ENCODE data around the gene BBS12. TPM values are rescaled to one million over a fixed set of nuclear protein-coding genes. Genes with fewer than 3 reads are reported as not detected.

Gene BBS12
- total RNA-seq, 4 donors from 2014 or later, result 3.6 to 9.9 (median 6.2) TPM

GRCh38 chr4:122701965-122702364 is 30.5 kb upstream of the BBS12 start:
- no peaks in the 10 kb centered on the region for H3K36me3 ChIP-seq
- peaks cover 0 to 6% of the 10 kb centered on the region in 2 donors for H3K4me1 ChIP-seq
- no peak overlapping the region for H3K27ac ChIP-seq
- H3K4me3 ChIP-seq, result no peak overlapping the region
- H3K9me3 ChIP-seq, result no peaks in the 10 kb centered on the region
- intact Hi-C loops (cut with DNase I; ENCODE audit: low total_unique reads), result no loop called here
- no peak for DNase-seq
- no peak for TF ChIP-seq POLR2A (IDR thresholded peaks at IDR 0.05)
- TF ChIP-seq CTCF (IDR thresholded peaks at IDR 0.05), result no peak
- H3K27me3 ChIP-seq, result no peaks in the 10 kb centered on the region

GRCh38 chr4:122702939-122703338 is 29.6 kb upstream of the BBS12 start:
- no peaks in the 10 kb centered on the region for H3K27me3 ChIP-seq
- intact Hi-C loops (cut with DNase I; ENCODE audit: low total_unique reads), result no loop called here
- no peaks in the 10 kb centered on the region for H3K9me3 ChIP-seq
- H3K27ac ChIP-seq, result no peak overlapping the region
- DNase-seq, result no peak
- no peak overlapping the region for H3K4me3 ChIP-seq
- TF ChIP-seq POLR2A (IDR thresholded peaks at IDR 0.05) (no peak), CTCF (IDR thresholded peaks at IDR 0.05) (no peak)
- peaks cover 0 to 6% of the 10 kb centered on the region in 2 donors for H3K4me1 ChIP-seq
- no peaks in the 10 kb centered on the region for H3K36me3 ChIP-seq

GRCh38 chr4:122703868-122704267 is 28.6 kb upstream of the BBS12 start:
- no peak for DNase-seq
- no peak overlapping the region for H3K27ac ChIP-seq
- H3K4me3 ChIP-seq, result no peak overlapping the region
- intact Hi-C loops (cut with DNase I; ENCODE audit: low total_unique reads), result no loop called here
- H3K9me3 ChIP-seq, result no peaks in the 10 kb centered on the region
- no peaks in the 10 kb centered on the region for H3K36me3 ChIP-seq
- TF ChIP-seq POLR2A (IDR thresholded peaks at IDR 0.05), result no peak
- TF ChIP-seq CTCF (IDR thresholded peaks at IDR 0.05), result no peak
- no peaks in the 10 kb centered on the region for H3K27me3 ChIP-seq
- peaks cover 0 to 6% of the 10 kb centered on the region in 2 donors for H3K4me1 ChIP-seq

- H3K4me1 ChIP-seq, result no peaks in the 10 kb centered on the region
- intact Hi-C loops (cut with DNase I; ENCODE audit: low total_unique reads), result no loop called here
- no peak for DNase-seq
- H3K36me3 ChIP-seq, result no peaks in the 10 kb centered on the region
- no peaks in the 10 kb centered on the region for H3K9me3 ChIP-seq
- no peak overlapping the region for H3K4me3 ChIP-seq
- TF ChIP-seq POLR2A (IDR thresholded peaks at IDR 0.05) (no peak), CTCF (IDR thresholded peaks at IDR 0.05) (no peak)
- H3K27ac ChIP-seq, result no peak overlapping the region
- no peaks in the 10 kb centered on the region for H3K27me3 ChIP-seq
Observed at GRCh38 chr4:122705009-122705408, 27.5 kb upstream of the BBS12 start.

GRCh38 chr4:122705547-122706117 is 26.9 kb upstream of the BBS12 start:
- no peak for DNase-seq
- TF ChIP-seq POLR2A (IDR thresholded peaks at IDR 0.05) (no peak), CTCF (IDR thresholded peaks at IDR 0.05) (no peak)
- Histone ChIP-seq H3K36me3 (no peaks in the 10 kb centered on the region), H3K27ac (no peak overlapping the region), H3K27me3 (no peaks in the 10 kb centered on the region), H3K4me3 (no peak overlapping the region), H3K4me1 (no peaks in the 10 kb centered on the region), H3K9me3 (no peaks in the 10 kb centered on the region)
- intact Hi-C loops (cut with DNase I; ENCODE audit: low total_unique reads), result no loop called here
